Measurements from ENCODE around the gene INPP1. TPM values are rescaled to one million over a fixed set of nuclear protein-coding genes. Genes with fewer than 3 reads are reported as not detected.

INPP1 gene
- total and polyA plus RNA-seq, 4 donors, result 9.1 to 13.2 (median 12.4) TPM

DNA sequence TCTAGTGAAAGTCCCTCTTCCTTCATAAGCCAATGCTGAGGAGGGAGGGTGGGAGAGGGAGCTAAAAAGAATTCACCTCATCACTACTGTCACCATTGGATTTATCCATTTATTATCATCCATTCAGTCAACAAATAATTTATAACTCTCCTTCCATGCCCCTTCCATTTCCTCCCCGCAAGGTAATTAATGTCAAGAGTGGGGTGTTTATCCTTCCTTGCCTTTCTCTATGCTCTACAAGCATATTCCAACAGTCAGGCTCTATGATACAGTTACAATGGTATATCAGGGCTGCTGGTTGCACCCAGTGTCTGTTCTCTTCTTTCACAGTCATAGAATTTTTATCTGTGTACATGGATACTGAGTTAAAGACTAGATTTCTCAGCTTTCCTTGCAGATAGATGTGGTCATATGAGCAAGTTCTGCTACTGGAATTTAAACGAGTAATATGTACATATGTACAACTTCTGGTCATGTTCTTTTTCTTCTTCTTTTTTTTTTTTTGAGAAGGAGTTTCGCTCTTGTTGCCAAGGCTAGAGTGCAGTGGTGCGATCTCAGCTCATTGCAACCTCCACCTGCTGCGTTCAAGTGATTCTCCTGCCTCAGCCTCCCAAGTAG is 59.7 kb downstream of the INPP1 start:
- 57% methylated on average over 5 of the region's 5 CpGs for WGBS
- no peak overlapping the region for H3K27ac ChIP-seq (ENCODE audit: low read depth in 1 of 2, low read length in 2 of 2)

More for the DNA sequence above, 59.7 kb downstream of the INPP1 start:
- Histone ChIP-seq H3K9me3 (ENCODE audit: control insufficient read depth in 4 of 4, low read length in 3 of 4) (peaks cover 0 to 5% (median 0%) of the 10 kb centered on the region in 4 donors), H3K4me3 (ENCODE audit: low read depth in 1 of 3, low read length in 3 of 3) (no peak overlapping the region), H3K9ac (ENCODE audit: low read depth in 1 of 2, low read length in 2 of 2) (no peak overlapping the region), H3K27me3 (ENCODE audit: control insufficient read depth in 4 of 4, insufficient read depth in 4 of 4, low read length in 3 of 4) (no peaks in the 10 kb centered on the region), H3K4me1 (ENCODE audit: control insufficient read depth in 4 of 4, insufficient read depth in 4 of 4, low read length in 3 of 4) (peaks cover 0 to 5% (median 2%) of the 10 kb centered on the region in 4 donors), H3K36me3 (ENCODE audit: control insufficient read depth in 4 of 4, insufficient read depth in 3 of 4, low read depth in 1 of 4, low read length in 3 of 4) (no peaks in the 10 kb centered on the region)
- no peak for DNase-seq (ENCODE audit: low spot score)
- no peak for TF ChIP-seq TAF1 (conservative IDR thresholded peaks at IDR 0.05)
- no peak for TF ChIP-seq MAX (IDR thresholded peaks at IDR 0.05)
- no peak for TF ChIP-seq CTCF (IDR thresholded peaks at IDR 0.05; ENCODE audit: low read depth, low read length, missing input control)
- no peak for TF ChIP-seq HNF4A (conservative IDR thresholded peaks at IDR 0.05)
- TF ChIP-seq REST (IDR thresholded peaks at IDR 0.05), result no peak
- no peak for TF ChIP-seq ZBTB33 (IDR thresholded peaks at IDR 0.05)
- no peak for TF ChIP-seq SP1 (IDR thresholded peaks at IDR 0.05)
- no peak for TF ChIP-seq FOXA1 (IDR thresholded peaks at IDR 0.05)
- no peak for TF ChIP-seq JUND (IDR thresholded peaks at IDR 0.05)

Data from liver (tissue), 9 donors.